Hepatocyte (in vitro differentiated cells): ENCODE results near the gene RBM38.

Experiments used
- CTCF ChIP-seq: fragments of 200-600 bp; sonication (generic); IDR thresholded peaks from 2 replicates; pipeline ENCODE4 v1.5.1; 2016; ENCODE audit warnings: antibody characterized with exemption, mild to moderate bottlenecking; ENCODE audit not compliant: poor library complexity
- EZH2phosphoT487 ChIP-seq: fragments of 200-600 bp; sonication (generic); IDR thresholded peaks from one replicate; pipeline ENCODE4 v1.6.1; 2018; ENCODE audit warnings: antibody characterized with exemption, mild to moderate bottlenecking, low read depth, moderate library complexity; ENCODE audit not compliant: unreplicated experiment, severe bottlenecking

GRCh38 chr20:57391439-57392301 is 474 bp downstream of the RBM38 start:
- no peak for TF ChIP-seq CTCF
- no peak for TF ChIP-seq EZH2phosphoT487
